ENCODE data around the gene CGB7.
"Not testable (repeated sequence)": the region's sequence is repeated elsewhere in the genome, so short reads cannot be mapped to it uniquely, and the experiment has no call there.

The CGB7 gene

GRCh38 chr19:49061000-49061399 lies 3.5 kb upstream of the CGB7 start:
- Histone ChIP-seq H3K36me3 (ENCODE audit: control insufficient read depth, insufficient read depth, low read length) (no peaks in the 10 kb centered on the region), H3K27me3 (ENCODE audit: control insufficient read depth, insufficient read depth, low read length, poor library complexity, severe bottlenecking) (peaks cover 75% of the 10 kb centered on the region), H3K4me1 (ENCODE audit: control insufficient read depth, insufficient read depth, low read length) (peaks cover 20% of the 10 kb centered on the region), H3K4me3 (ENCODE audit: insufficient read depth, low read depth, low read length) (no peak overlapping the region), H3K27ac (ENCODE audit: insufficient read depth, low read depth, low read length, poor library complexity, severe bottlenecking) (no peak overlapping the region), H3K9me3 (ENCODE audit: control insufficient read depth, low read length) (no peaks in the 10 kb centered on the region)
- 92 to 97% methylated on average over 2 of the region's 2 CpGs for WGBS, 2 experiments

DNA sequence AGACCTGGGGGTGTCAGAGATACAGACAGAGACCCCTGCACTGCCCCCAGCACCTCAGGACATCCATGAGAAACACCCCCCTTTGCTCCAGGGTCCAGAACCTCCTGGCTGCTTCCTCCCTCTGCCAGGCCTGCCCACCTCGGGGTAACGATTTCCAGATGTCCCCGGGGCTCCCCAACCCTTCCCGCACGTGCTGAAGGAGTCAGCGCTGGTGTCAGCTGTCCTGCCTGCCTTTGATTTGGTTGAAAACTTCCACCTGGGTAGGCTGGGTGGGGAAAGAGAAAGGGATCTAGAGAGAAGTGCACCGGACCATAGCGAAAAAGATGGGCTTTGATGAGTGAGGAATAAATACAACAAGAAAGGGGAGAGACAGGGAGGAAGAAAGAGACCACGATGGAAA lies 1.5 kb upstream of the CGB7 start:
- Histone ChIP-seq H3K27ac (ENCODE audit: insufficient read depth, low read depth, low read length, poor library complexity, severe bottlenecking) (no peak overlapping the region), H3K36me3 (ENCODE audit: control insufficient read depth, insufficient read depth, low read length) (no peaks in the 10 kb centered on the region), H3K27me3 (ENCODE audit: control insufficient read depth, insufficient read depth, low read length, poor library complexity, severe bottlenecking) (peaks cover 69% of the 10 kb centered on the region), H3K4me1 (ENCODE audit: control insufficient read depth, insufficient read depth, low read length) (peaks cover 15% of the 10 kb centered on the region), H3K9me3 (ENCODE audit: control insufficient read depth, low read length) (no peaks in the 10 kb centered on the region), H3K4me3 (ENCODE audit: insufficient read depth, low read depth, low read length) (no peak overlapping the region)
- 91% methylated on average over 9 of the region's 9 CpGs for WGBS, 2 experiments

GRCh38 chr19:49058562-49058961 lies 1.0 kb upstream of the CGB7 start:
- WGBS, 2 experiments: 79 to 80% methylated on average over 10 of the region's 10 CpGs
- Histone ChIP-seq H3K27me3 (ENCODE audit: control insufficient read depth, insufficient read depth, low read length, poor library complexity, severe bottlenecking) (peaks cover 66% of the 10 kb centered on the region), H3K9me3 (ENCODE audit: control insufficient read depth, low read length) (no peaks in the 10 kb centered on the region), H3K4me1 (ENCODE audit: control insufficient read depth, insufficient read depth, low read length) (peaks cover 12% of the 10 kb centered on the region), H3K36me3 (ENCODE audit: control insufficient read depth, insufficient read depth, low read length) (no peaks in the 10 kb centered on the region), H3K4me3 (ENCODE audit: insufficient read depth, low read depth, low read length) (no peak overlapping the region), H3K27ac (ENCODE audit: insufficient read depth, low read depth, low read length, poor library complexity, severe bottlenecking) (no peak overlapping the region)

- H3K27ac ChIP-seq (ENCODE audit: insufficient read depth, low read depth, low read length, poor library complexity, severe bottlenecking); H3K9me3 ChIP-seq (ENCODE audit: control insufficient read depth, low read length); H3K36me3 ChIP-seq (ENCODE audit: control insufficient read depth, insufficient read depth, low read length): not testable (repeated sequence)
- 14% methylated on average over 34 of the region's 34 CpGs for WGBS, 2 experiments
- H3K4me1 ChIP-seq (ENCODE audit: control insufficient read depth, insufficient read depth, low read length): peaks cover 12% of the 10 kb centered on the region
- H3K27me3 ChIP-seq (ENCODE audit: control insufficient read depth, insufficient read depth, low read length, poor library complexity, severe bottlenecking): peaks cover 66% of the 10 kb centered on the region
- peak overlapping the region; percentile 36 for H3K4me3 ChIP-seq (ENCODE audit: insufficient read depth, low read depth, low read length)
These were observed 500 bp downstream of the CGB7 start for GRCh38 chr19:49056902-49057596.

- WGBS, 2 experiments: 2% methylated on average over 63 of the region's 63 CpGs
- no peak overlapping the region for H3K27ac ChIP-seq (ENCODE audit: insufficient read depth, low read depth, low read length, poor library complexity, severe bottlenecking)
- no peaks in the 10 kb centered on the region for H3K36me3 ChIP-seq (ENCODE audit: control insufficient read depth, insufficient read depth, low read length)
- H3K9me3 ChIP-seq (ENCODE audit: control insufficient read depth, low read length): no peaks in the 10 kb centered on the region
- H3K27me3 ChIP-seq (ENCODE audit: control insufficient read depth, insufficient read depth, low read length, poor library complexity, severe bottlenecking): peaks cover 63% of the 10 kb centered on the region
- H3K4me1 ChIP-seq (ENCODE audit: control insufficient read depth, insufficient read depth, low read length): peaks cover 12% of the 10 kb centered on the region
- H3K4me3 ChIP-seq (ENCODE audit: insufficient read depth, low read depth, low read length): peak overlapping the region; percentile 36
These were observed 1.2 kb downstream of the CGB7 start for GRCh38 chr19:49056101-49056901.

GRCh38 chr19:49050376-49051033 lies 7.0 kb downstream of the CGB7 start:
- not testable (repeated sequence) for H3K36me3 ChIP-seq (ENCODE audit: control insufficient read depth, insufficient read depth, low read length); H3K9me3 ChIP-seq (ENCODE audit: control insufficient read depth, low read length); H3K4me3 ChIP-seq (ENCODE audit: insufficient read depth, low read depth, low read length); H3K4me1 ChIP-seq (ENCODE audit: control insufficient read depth, insufficient read depth, low read length); H3K27ac ChIP-seq (ENCODE audit: insufficient read depth, low read depth, low read length, poor library complexity, severe bottlenecking); H3K27me3 ChIP-seq (ENCODE audit: control insufficient read depth, insufficient read depth, low read length, poor library complexity, severe bottlenecking)
- WGBS, 2 experiments: 82 to 84% methylated on average over 24 of the region's 24 CpGs

DNA sequence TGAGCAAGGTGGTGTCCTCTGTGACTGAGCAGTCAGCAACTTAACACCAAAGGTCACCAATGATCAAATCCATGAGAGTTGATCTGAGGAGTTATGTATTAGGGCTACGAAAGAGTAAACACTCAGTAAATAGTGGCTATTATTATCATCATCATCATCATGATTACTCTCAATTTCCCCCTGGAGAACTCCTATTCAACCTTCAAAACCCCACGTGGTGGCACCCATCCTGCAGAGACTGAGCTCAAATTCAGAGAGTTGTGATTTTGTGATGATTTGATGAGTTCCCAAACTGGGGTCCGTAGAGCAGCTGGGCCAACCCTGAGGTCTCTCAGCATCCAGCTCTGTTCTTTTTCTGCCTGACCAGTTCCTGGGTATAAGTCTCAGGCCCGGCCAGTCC lies 7.7 kb downstream of the CGB7 start:
- H3K36me3 ChIP-seq (ENCODE audit: control insufficient read depth, insufficient read depth, low read length); H3K4me3 ChIP-seq (ENCODE audit: insufficient read depth, low read depth, low read length): not testable (repeated sequence)
- WGBS, 2 experiments: 65% methylated on average over 2 of the region's 4 CpGs; no CpG with 5 or more reads in 1 of the 2 experiments

DNA sequence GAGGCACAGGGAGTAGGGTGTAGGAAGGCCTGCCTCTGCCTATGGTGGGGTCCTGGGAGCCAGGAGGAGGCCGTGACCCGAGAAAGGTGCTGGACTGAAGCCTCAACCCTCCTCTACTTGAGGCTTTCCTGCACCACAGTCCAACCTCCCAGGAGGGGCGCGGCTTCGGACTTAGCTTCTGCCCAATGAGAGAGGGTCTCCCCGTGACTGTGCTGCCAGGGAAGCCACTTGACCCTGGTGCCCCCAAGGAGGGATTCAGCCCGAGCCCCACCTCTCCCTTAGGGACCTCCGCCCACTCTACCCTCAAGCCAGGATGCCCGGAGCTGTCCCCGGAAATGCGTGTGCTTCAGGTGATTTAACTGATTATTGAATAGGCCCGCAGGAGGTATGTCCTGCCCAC lies 8.5 kb downstream of the CGB7 start, which contains the start of gene CGB8:
CGB8 (minus strand) TSS at position 101 of the 400 bp plus-strand sequence. CDS start 372 bp downstream, outside the sequence.
- H3K27me3 ChIP-seq (ENCODE audit: control insufficient read depth, insufficient read depth, low read length, poor library complexity, severe bottlenecking); H3K27ac ChIP-seq (ENCODE audit: insufficient read depth, low read depth, low read length, poor library complexity, severe bottlenecking); H3K9me3 ChIP-seq (ENCODE audit: control insufficient read depth, low read length); H3K36me3 ChIP-seq (ENCODE audit: control insufficient read depth, insufficient read depth, low read length); H3K4me3 ChIP-seq (ENCODE audit: insufficient read depth, low read depth, low read length); H3K4me1 ChIP-seq (ENCODE audit: control insufficient read depth, insufficient read depth, low read length): not testable (repeated sequence)
- WGBS, 2 experiments: 79 to 83% methylated on average over 10 of the region's 12 CpGs

More for the DNA sequence above, 7.7 kb downstream of the CGB7 start:
- H3K27ac ChIP-seq (ENCODE audit: insufficient read depth, low read depth, low read length, poor library complexity, severe bottlenecking); H3K9me3 ChIP-seq (ENCODE audit: control insufficient read depth, low read length); H3K4me1 ChIP-seq (ENCODE audit: control insufficient read depth, insufficient read depth, low read length); H3K27me3 ChIP-seq (ENCODE audit: control insufficient read depth, insufficient read depth, low read length, poor library complexity, severe bottlenecking): not testable (repeated sequence)

DNA sequence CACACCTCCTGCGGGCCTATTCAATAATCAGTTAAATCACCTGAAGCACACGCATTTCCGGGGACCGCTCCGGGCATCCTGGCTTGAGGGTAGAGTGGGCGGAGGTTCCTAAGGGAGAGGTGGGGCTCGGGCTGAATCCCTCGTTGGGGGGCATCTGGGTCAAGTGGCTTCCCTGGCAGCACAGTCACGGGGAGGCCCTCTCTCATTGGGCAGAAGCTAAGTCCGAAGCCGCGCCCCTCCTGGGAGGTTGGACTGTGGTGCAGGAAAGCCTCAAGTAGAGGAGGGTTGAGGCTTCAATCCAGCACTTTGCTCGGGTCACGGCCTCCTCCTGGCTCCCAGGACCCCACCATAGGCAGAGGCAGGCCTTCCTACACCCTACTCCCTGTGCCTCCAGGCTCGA lies 14.0 kb downstream of the CGB7 start, which contains the start of gene CGB5:
CGB5 (plus strand) TSS at position 301 of the 400 bp plus-strand sequence. CDS start 362 bp downstream, outside the sequence.
- not testable (repeated sequence) for H3K9me3 ChIP-seq (ENCODE audit: control insufficient read depth, low read length); H3K27me3 ChIP-seq (ENCODE audit: control insufficient read depth, insufficient read depth, low read length, poor library complexity, severe bottlenecking); H3K4me3 ChIP-seq (ENCODE audit: insufficient read depth, low read depth, low read length); H3K4me1 ChIP-seq (ENCODE audit: control insufficient read depth, insufficient read depth, low read length); H3K36me3 ChIP-seq (ENCODE audit: control insufficient read depth, insufficient read depth, low read length); H3K27ac ChIP-seq (ENCODE audit: insufficient read depth, low read depth, low read length, poor library complexity, severe bottlenecking)
- 84 to 86% methylated on average over 14 to 15 of the region's 15 CpGs for WGBS, 2 experiments

GRCh38 chr19:49042666-49043065 lies 14.9 kb downstream of the CGB7 start:
- H3K36me3 ChIP-seq (ENCODE audit: control insufficient read depth, insufficient read depth, low read length); H3K27me3 ChIP-seq (ENCODE audit: control insufficient read depth, insufficient read depth, low read length, poor library complexity, severe bottlenecking); H3K27ac ChIP-seq (ENCODE audit: insufficient read depth, low read depth, low read length, poor library complexity, severe bottlenecking); H3K4me1 ChIP-seq (ENCODE audit: control insufficient read depth, insufficient read depth, low read length); H3K4me3 ChIP-seq (ENCODE audit: insufficient read depth, low read depth, low read length); H3K9me3 ChIP-seq (ENCODE audit: control insufficient read depth, low read length): not testable (repeated sequence)
- WGBS, 2 experiments: 91 to 93% methylated on average over 1 of the region's 4 CpGs

Data from ectodermal cell (in vitro differentiated cells).